Panc1 (cell line): ENCODE measurements around the gene OR10P1. TPM values are rescaled to one million over a fixed set of nuclear protein-coding genes. Genes with fewer than 3 reads are reported as not detected.

Experiments used
- ATAC-seq: fragments of 200-7000 bp; cut with Tn5 transposase; 2 replicates; pipeline ENCODE4 v1.9.1; 2020; ENCODE audit warnings: mild to moderate bottlenecking, moderate library complexity
- BruUV-seq: library from RNA; stranded (reverse); fragments of 400-500 nt; replicated peaks from 2 replicates; lab custom pipeline; 2021; lab: Mats Ljungman, UMichigan
- CTCF ChIA-PET: fragments of 300-600 bp; sonication (Branson Sonifier 250); formaldehyde crosslinking; loops from one replicate; lab custom pipeline; 2022; ENCODE audit warnings: antibody characterized with exemption; lab: Charles Lee
- POLR2A ChIA-PET: fragments of 300-600 bp; sonication (Branson Sonifier 250); formaldehyde crosslinking; loops from one replicate; lab custom pipeline; 2022; ENCODE audit warnings: antibody characterized with exemption; lab: Charles Lee
- DNase-seq: peaks from one replicate; pipeline ENCODE4 v3.0.0-alpha.2; 2010; ENCODE audit warnings: low read depth, low spot score
- H3K27ac ChIP-seq: 2 replicates; pipeline ENCODE4 v1.5.1; 2011; ENCODE audit warnings: mild to moderate bottlenecking, low read length, inconsistent platforms
- H3K27me3 ChIP-seq: fragments of 200-500 bp; sonication (Bioruptor generic); 2 replicates; pipeline ENCODE4 v1.6.0; 2014; ENCODE audit warnings: low read length, inconsistent platforms; ENCODE audit not compliant: control insufficient read depth, insufficient read depth
- H3K36me3 ChIP-seq: fragments of 200-500 bp; sonication (Bioruptor generic); 2 replicates; pipeline ENCODE4 v1.5.1; 2014; ENCODE audit warnings: inconsistent platforms, mild to moderate bottlenecking, low read length, moderate library complexity; ENCODE audit not compliant: control insufficient read depth, insufficient read depth
- H3K4me1 ChIP-seq: 2 replicates; pipeline ENCODE4 v1.5.1; 2011; ENCODE audit warnings: inconsistent platforms, mild to moderate bottlenecking, low read length, moderate library complexity; ENCODE audit not compliant: control insufficient read depth, insufficient read depth
- H3K4me3 ChIP-seq, 2 experiments: 2 replicates each; pipeline ENCODE4 v1.5.1; 2011 to 2012; ENCODE audit warnings: low read depth in 2 of 2, low read length in 2 of 2, mild to moderate bottlenecking in 2 of 2, inconsistent platforms in 1 of 2, moderate library complexity in 1 of 2
- H3K9me3 ChIP-seq: fragments of 200-500 bp; sonication (Bioruptor generic); 2 replicates; pipeline ENCODE4 v1.5.1; 2014; ENCODE audit warnings: low read depth, mild to moderate bottlenecking, inconsistent platforms, low read length, moderate library complexity; ENCODE audit not compliant: control insufficient read depth, insufficient read depth
- CTCF ChIP-seq: fragments of 450-650 bp; IDR thresholded peaks from 2 replicates; pipeline ENCODE4 v1.5.1; 2017; ENCODE audit warnings: mild to moderate bottlenecking
- POLR2AphosphoS5 ChIP-seq: IDR thresholded peaks from 2 replicates; pipeline ENCODE4 v1.6.1; 2012; ENCODE audit warnings: mild to moderate bottlenecking, low read depth, low read length, moderate library complexity
- REST ChIP-seq, 2 experiments: IDR thresholded peaks; 2 replicates each; pipeline ENCODE4 v1.6.1; 2011 to 2012; ENCODE audit warnings: low read depth in 2 of 2, control low read depth in 1 of 2, low read length in 1 of 2, mild to moderate bottlenecking in 1 of 2, moderate library complexity in 1 of 2; ENCODE audit not compliant: insufficient read depth in 1 of 2
- SIN3A ChIP-seq: IDR thresholded peaks from 2 replicates; pipeline ENCODE4 v1.6.1; 2012; ENCODE audit warnings: low read depth, mild to moderate bottlenecking, low read length, moderate library complexity, borderline replicate concordance; ENCODE audit not compliant: insufficient read depth
- TCF7L2 ChIP-seq: IDR thresholded peaks from 2 replicates; pipeline ENCODE4 v1.6.1; 2011; ENCODE audit warnings: mild to moderate bottlenecking, low read depth, low read length, inconsistent platforms
- in situ Hi-C: cut with HindIII; loops from 2 replicates; pipeline ENCODE4 v1.10.0; 2016; ENCODE audit warnings: low sequenced_read_pairs, low pct_unique_long_range_greater_than_20kb
- intact Hi-C: fragments of 100-400 bp; cut with micrococcal nuclease; formaldehyde crosslinking; loops from one replicate; pipeline ENCODE4 v1.10.0; 2022; ENCODE audit not compliant: unreplicated experiment
- total RNA-seq: library from RNA; stranded (reverse); gene quantifications from one replicate; pipeline ENCODE4 v1.2.1, GENCODE V29; 2021; ENCODE audit not compliant: unreplicated experiment

Gene OR10P1
- total RNA-seq, 1 experiment from 2014 or later: not detected

DNA sequence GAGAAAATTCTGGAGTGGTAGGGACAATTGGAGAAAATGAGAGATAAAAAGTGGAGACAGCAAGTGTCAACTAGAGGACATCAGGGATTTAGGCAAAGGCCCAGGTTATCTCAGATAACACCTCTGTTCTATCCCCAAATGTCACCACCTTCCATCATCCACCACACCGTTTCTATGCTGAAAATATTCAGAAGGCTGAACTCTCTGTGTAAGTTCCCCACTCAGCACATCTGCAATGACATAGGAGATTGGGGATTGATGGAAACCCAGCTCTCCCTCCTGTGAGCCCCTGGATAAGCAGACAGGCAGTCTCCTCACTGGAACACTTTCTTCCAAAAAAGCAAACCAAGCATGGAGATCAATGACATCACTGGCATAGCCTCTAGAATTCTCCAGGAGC is 5.6 kb upstream of the OR10P1 start:
- Histone ChIP-seq H3K9me3 (no peaks in the 10 kb centered on the region), H3K27me3 (0 out of 2 replicates have a peak, but pooled peaks cover 2% of the 10 kb centered on the region), H3K36me3 (no peaks in the 10 kb centered on the region), H3K4me1 (no peaks in the 10 kb centered on the region), H3K27ac (no peak overlapping the region), H3K4me3 (no peak overlapping the region)
- DNase-seq (no peak), ATAC-seq (no peak)
- POLR2A ChIA-PET: no interaction called here
- intact Hi-C loops (no loop called here), in situ Hi-C loops (no loop called here)
- no TSS peak for BruUV-seq
- no peak for TF ChIP-seq REST (IDR thresholded peaks at IDR 0.05; ENCODE audit: insufficient read depth in 1 of 2, low read depth in 2 of 2, low read length in 1 of 2)
- TF ChIP-seq CTCF: no peak
- no peak for TF ChIP-seq SIN3A
- TF ChIP-seq TCF7L2: no peak
- TF ChIP-seq POLR2AphosphoS5: no peak
- CTCF ChIA-PET: no interaction called here

GRCh38 chr12:55631733-55632132 is 5.0 kb upstream of the OR10P1 start:
- ChIA-PET CTCF (no interaction called here), POLR2A (no interaction called here)
- H3K36me3 ChIP-seq: no peaks in the 10 kb centered on the region
- intact Hi-C loops (no loop called here), in situ Hi-C loops (no loop called here)
- no peaks in the 10 kb centered on the region for H3K4me1 ChIP-seq
- H3K9me3 ChIP-seq: no peaks in the 10 kb centered on the region
- BruUV-seq: no TSS peak
- 0 out of 2 replicates have a peak, but pooled peaks cover 2% of the 10 kb centered on the region for H3K27me3 ChIP-seq
- no peak for TF ChIP-seq CTCF
- TF ChIP-seq REST (IDR thresholded peaks at IDR 0.05; ENCODE audit: insufficient read depth in 1 of 2, low read depth in 2 of 2, low read length in 1 of 2): no peak
- no peak for TF ChIP-seq POLR2AphosphoS5
- TF ChIP-seq SIN3A: no peak
- TF ChIP-seq TCF7L2: no peak
- ATAC-seq: 0 out of 2 replicates have a peak, but pooled peaks have one; percentile 33
- H3K4me3 ChIP-seq: no peak overlapping the region
- DNase-seq: no peak
- no peak overlapping the region for H3K27ac ChIP-seq
